DMS 273 (cell line): ENCODE results near the gene NOCT.
"Not testable (repeated sequence)": the region's sequence is repeated elsewhere in the genome, so short reads cannot be mapped to it uniquely, and the experiment has no call there.

Experiments used
- DNase-seq: peaks from one replicate; lab custom pipeline; 2025; ENCODE audit not compliant: unreplicated experiment; lab: John Stamatoyannopoulos, UW

NOCT gene

DNA sequence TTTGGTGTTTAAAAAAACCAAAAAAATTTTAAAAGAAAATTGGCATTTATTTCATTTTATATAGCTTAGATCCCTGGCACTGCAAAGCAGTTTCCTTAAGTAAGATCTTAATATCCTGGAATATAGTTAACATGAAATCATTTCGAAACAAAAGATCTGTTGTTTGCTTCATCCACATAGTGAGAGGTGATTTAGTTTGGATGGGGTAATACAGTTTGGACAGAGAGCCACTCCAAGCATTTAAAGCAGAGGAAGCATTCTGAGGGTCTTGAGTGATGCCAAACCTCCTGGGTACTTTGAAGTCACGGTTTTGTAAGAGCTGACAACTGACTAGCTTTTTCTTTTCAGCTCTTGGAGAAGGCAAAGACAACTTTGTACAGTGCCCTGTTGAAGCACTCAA is 28.7 kb downstream of the NOCT start:
- DNase-seq: no peak

DNA sequence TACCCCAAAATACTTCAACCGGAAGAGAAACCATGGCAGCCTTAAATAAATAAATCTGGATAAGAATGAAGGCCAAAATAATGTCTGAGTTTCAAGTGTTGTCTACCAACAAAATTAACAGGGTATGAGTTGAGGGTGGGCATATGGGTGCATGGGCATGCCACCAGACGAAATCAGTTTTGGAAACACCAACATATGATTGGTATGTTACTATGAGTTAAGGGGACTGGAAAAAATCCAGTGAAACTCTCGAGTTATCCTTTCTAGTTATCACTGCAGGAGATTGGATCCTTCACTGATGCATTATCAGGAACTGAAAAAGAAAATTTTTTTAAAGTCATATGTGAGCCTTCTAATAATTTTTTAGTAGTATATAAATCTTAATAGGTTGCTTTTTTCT is 32.4 kb downstream of the NOCT start:
- DNase-seq: no peak

DNA sequence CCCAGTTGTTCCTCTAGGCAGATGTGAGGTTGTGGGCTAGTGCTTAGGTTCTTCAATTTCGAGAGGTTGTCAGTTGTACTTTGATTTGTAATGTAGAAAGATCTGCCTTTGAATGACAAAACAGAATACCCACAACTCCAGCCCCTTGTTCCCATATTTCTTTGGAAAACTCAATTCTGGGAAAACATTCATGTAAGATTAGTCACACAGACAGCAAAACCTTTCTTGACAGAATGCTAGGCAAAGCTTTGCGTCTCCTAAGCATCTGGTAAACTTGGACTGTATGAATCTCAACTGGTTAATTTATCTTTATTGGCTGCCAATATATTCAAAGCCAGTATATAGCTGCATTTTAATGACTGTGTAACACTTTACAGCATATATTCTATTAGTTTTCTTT is 34.9 kb downstream of the NOCT start:
- no peak for DNase-seq

DNA sequence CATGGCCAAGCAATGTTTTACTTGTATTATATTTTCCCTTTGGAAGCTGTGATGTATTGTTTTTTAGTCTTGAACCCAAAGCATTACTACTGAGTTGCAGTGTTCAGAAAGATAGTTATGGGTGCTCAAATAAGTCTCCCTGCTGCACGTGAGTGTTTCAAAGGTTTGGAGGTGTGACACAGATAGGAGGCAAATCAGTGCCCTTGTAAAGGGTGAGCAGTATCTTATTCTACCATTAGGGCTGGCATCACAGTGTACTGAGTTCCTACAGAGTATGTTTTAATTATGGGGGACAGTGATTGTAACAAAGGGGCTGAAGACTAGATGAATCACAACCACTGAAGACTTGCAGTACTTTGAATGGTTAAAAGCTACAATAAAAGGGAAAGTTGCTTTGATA is 38.3 kb downstream of the NOCT start:
- DNase-seq: no peak

DNA sequence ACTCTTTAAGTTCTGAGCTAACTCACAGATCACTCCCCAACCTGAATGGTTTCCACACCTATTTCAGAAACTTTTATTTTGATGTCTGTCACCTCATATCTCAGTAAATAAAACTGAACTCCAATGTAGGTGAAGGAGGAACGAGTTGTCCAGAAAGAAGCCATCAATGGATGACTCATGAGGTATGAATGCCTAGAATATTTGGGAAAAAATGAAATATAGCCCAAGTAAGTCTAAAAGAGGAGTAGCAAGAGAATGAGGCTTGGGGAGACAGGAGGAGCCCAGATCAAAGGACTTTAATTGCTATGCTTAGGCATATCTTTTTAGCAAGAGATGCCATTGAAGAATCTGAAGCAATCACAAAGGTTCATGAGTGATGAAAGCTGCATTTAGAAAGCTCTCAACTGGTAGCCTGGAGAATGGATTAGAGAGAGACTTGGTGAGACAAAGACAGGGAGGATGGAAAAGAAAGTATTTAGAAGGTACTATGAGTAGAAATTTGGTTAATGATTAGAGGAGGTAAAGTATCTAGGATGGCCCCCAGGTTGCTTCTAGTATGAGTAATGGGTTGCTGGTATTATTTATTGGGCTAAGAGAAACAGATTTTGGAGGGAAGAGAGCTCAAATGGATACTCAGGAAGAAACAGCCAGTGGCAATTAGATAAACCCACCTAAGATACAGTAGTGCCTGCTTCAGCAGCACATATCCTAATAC is 39.4 kb downstream of the NOCT start:
- no peak for DNase-seq

DNA sequence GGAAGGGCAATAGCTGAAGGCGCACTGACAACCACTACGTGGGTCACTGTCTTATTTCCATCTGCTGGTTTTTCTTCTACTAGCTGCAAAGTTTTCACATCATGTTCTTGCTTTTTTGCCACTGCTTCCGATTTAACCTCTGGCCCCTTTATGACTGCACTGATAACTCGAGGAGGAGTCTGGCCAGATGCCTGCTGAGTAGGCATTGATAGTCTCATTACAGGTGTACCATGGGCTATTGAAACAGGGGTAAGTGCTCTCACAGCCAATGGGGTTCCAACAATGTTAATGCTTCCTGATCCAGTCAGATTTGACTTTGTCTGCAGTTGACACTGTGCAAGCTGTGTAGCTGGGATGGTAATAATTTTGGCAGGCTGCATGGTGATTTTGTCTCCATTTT is 43.4 kb downstream of the NOCT start:
- not testable (repeated sequence) for DNase-seq

DNA sequence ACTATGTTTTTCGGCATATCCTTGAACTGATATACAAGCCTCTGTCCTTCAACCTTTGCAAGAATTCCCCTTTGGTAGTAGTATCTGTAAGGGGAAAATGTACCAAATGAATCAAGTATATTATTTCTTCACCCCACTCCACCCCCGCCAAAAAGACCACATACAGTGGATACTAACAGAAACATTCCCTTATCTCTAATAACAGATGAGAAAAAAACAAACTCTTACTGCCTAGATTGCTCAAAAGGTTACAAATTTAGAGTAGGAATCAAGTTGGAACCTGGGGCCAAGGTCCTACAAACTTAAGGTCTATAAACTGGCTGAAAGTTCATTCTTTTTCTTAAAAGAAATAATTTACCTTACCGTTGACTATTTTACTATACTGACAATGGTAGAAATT is 45.0 kb downstream of the NOCT start:
- no peak for DNase-seq

DNA sequence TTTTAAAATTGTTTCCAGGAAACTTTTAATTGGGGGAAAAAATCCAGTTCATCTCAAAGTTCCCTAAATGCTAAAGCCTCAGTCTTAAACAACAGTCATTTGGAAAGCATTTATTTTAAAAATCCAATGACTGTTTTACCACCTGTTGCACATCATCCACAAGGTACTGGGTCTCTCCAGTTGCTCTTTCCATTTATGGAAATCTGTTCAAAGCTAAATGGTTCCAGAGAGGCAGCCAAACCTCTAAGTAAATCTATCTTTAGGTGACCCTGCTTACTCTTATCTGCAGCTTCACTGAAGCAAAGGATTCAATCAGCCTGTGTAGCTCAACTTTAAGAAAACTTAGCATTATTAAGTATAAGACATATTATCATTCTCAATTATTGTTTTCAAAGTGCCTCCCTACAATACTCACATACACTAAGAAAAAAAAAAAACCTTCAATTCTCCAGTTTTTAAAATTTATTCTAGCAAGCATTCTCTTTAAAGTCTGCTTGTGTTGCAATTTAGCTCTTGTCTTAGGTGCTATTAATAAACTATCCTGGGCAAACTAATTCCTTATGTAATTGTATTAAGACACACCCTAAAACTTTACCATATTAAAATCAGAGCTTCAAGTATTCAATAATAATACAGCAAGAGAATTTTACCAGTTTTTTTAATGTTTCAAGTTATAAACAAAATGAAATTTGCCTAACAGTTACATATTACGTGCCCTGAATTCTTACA is 60.6 kb downstream of the NOCT start:
- DNase-seq: peak; percentile 21

DNA sequence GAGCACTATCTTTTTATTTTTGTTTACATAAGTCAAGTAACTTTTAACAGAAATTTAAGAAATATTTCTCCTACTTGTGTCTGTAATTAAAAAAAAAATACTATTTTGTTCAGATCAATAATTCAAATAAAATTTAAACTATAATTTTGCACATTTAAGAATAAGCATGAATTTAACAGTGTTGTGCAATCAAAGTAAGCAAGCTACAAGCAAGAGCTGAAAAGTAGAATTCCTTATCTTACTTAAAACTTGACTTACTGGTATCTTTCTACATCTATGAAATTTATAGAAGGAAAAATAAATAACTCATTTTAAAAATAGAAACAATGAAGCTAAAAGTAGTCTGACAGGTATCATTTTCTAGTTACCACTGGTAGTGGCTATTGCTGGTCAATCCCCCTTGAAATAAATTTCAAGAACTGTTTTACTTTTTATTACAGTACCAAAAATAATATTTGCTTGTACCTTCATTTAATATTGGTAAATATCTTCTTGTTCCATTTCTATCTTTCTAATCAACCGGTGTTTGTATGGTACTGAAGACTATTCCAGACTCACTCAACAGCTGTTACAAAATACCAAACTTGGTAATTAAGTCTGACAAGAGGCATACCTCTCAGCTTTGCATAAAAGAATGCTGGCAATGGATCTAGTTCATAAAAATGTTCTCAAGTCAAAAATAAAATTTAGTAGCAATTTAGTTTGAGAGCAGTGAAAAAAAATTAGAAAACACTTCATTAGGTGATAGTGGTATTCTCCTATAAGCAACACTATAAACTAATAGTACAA is 62.2 kb downstream of the NOCT start:
- DNase-seq: peak; percentile 32

DNA sequence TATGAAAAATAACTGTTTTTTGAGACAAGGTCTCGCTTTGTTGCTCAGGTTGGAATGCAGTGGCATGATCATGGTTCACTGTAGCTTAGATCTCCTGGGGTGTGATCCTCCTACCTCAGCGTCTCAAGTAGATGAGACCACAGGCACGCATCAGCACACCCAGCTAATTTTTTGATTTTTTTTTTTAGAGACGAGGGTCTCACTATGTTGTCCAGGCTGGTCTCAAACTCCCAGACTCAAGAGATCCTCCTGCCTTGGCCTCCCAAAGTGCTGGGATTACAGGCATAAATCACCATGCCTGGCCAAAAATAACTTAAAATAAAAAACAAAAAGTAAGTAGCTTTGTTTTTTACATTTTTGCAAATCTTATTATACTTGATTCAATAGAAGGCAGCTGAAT is 63.3 kb downstream of the NOCT start:
- DNase-seq: no peak

DNA sequence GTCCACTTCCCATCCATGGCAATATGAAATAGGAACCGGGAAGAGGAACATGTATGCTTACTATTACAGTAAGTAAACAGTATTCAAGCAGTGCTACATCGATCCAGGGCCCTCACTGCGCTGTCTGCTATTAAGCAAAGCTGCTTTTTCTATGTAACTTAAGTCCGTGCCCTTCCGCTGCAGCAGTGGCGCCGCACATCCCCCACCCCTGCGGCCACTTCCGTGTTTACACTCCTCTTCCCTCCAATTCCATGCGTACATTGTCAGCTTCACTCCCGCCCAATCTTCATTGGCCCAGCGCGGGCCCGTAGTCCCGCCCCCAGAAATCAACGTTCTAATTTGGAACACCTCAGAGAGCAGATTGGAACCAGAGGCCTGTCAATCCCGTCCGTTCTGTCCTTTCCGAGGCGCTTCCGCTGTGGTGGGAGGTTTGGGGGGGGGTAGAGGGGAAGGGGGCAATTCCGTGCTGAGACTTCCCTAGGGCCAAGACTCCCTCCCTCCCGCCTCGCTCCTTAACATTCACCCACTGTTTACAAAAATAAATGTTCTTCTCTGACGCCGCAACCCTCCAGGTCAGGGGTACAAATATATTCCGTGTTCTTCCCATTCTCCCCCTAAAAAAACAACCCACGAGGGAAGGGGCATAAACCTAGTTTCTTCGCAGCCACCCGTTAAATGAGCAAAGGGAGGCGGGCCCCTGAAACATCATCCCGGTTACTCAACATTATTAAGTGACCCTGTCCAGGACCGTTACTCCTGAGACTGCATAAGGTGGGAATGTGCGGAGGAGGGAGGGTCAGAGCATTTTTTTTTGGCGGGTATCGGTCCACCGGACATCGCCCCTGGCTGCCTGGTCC is 67.4 kb downstream of the NOCT start:
- peak; percentile 98 for DNase-seq

DNA sequence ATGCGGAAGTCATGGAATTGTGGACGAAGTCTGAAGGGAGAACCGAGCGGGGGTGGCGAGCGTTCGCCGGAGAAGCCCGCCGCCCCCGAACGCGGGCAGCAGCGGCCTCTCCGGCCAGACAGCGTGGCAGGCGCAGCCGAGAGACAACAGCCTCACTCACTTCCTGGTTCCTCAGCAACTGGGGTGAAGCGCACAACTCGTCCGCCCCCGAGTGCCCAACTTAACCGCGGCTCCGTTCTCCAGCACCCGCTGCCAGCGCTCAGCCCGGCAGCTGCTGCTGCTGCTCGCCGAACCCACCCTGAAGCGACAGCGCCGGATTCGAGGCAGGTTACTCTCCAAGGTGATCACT is 68.0 kb downstream of the NOCT start:
- peak; percentile 72 for DNase-seq

DNA sequence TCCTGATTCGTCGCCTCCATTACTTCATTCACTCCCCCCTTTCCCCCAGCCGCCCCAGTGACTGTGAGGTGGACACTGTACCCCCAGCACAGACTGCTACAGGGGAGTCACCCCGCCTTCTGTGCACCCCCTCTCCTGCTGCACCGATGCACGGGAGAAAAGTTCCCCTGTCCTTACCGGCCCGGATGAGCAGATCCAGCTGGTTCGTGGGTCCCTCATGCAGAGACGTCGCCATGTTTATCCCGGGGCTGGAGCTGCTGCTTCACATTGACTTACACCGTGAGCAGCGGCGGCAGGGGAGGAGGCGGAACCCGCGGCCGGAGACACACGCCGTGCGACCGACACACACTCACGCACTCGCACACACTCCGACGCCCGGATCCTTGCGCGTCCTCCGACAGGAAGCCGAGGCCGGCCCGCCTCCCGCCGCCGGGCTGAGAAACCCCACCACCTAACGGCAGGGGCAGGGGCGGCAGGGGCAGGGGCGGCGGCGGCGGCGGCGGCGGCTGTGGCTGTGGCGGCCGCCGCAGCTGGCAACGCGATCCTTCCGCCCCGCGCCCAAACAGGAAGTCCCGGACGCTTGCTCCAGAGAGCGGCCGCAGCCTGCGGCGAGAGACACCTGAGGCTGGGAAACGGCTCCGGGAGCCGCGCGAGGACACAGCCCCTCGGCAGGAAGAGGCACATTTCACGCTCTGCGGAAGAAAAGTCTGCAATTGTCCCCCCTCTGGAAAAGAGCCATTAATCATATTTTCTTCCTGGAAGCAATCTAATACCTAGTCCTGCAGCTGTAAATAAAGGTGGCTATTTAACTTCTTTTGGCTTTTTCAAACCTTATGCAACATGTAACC is 68.6 kb downstream of the NOCT start:
- DNase-seq: peak; percentile 95

DNA sequence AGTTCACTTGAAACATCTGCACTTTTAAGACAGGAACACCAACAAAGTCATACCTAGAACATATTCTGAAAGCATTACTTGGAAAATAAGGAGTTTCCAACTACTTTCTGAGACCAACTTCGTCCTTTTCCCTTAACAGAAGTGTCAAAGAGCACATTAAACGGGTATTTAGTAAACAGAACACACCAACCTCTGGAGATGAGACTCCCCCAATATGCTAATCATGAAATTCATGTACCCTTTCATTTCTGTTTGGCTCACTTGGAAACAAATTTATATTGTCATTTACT is 69.2 kb downstream of the NOCT start:
- peak; percentile 23 for DNase-seq

DNA sequence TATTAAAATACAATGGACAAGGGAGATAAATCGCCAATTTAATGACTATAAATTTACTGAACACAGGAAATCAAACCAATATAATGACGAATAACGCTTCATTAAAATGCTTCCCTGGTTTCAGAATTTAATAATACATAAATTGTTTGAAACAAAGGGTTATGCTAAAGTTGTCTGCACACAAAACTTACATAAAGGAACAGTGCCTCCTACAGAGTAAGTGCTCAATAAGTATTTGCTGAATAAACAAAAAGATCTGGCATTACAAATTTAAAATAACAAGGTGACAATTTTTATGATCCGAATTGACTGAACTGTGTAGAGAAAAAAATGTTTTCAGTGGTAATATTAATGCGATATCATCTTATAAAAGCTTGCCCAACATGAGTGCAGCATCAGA is 69.6 kb downstream of the NOCT start:
- DNase-seq: peak; percentile 5

DNA sequence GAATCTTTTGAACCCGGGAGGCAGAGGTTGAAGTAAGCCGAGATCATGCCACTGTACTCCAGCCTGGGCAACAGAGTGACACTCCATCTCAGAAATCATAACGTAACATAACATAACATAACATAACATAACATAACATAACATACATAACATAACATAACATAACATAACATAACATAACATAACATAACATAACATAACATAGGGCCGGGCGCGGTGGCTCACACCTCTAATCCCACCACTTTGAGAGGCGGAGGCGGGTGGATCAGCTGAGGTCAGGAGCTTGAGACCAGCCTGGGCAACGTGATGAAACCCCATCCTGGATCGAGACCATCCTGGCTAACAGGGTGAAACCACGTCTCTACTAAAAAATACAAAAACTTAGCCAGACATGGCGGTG is 76.7 kb downstream of the NOCT start:
- DNase-seq: no peak
